HG03354 (cell line): ENCODE data around the gene HOXD1.

ENCODE experiments used
- ATAC-seq: cut with Tn5 transposase; IDR thresholded peaks from one replicate; pipeline ENCODE4 v1.9.1; 2021; ENCODE audit warnings: mild to moderate bottlenecking; ENCODE audit not compliant: unreplicated experiment, poor library complexity, severe bottlenecking

HOXD1 gene

GRCh38 chr2:176151442-176152287 is 36.8 kb upstream of the HOXD1 start, which contains the start of gene HOXD4:
HOXD4 (plus strand) TSS chr2:176151550; CDS start chr2:176151634, 84 bp downstream.
- ATAC-seq: no peak

DNA sequence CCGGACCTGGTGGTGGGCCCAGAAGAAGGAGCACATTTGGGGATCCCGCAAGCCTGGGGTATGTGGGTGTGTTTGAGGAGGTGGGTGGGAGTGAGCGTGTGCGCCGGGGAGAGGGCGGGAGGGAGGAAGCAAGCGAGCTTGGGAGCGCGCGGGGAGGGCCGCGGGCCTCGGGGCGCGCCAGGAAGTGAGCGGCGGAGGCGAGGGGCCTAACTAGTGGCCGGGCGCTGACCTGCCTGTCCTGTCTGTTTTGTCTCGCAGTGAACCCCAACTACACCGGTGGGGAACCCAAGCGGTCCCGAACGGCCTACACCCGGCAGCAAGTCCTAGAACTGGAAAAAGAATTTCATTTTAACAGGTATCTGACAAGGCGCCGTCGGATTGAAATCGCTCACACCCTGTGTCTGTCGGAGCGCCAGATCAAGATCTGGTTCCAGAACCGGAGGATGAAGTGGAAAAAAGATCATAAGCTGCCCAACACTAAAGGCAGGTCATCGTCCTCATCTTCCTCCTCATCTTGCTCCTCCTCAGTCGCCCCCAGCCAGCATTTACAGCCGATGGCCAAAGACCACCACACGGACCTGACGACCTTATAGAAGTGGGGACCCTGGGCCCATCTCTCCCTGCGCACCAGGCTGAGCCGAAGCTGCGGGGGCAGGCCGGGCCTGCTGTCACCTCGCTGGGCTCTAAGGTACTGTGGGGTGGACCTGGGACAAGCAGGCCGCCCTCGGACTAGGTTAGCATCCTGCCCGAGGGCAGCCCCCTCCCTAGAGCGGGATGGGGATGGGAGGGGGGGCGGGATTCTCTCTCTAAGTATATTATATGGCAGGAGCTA is 35.9 kb upstream of the HOXD1 start:
- no peak for ATAC-seq

DNA sequence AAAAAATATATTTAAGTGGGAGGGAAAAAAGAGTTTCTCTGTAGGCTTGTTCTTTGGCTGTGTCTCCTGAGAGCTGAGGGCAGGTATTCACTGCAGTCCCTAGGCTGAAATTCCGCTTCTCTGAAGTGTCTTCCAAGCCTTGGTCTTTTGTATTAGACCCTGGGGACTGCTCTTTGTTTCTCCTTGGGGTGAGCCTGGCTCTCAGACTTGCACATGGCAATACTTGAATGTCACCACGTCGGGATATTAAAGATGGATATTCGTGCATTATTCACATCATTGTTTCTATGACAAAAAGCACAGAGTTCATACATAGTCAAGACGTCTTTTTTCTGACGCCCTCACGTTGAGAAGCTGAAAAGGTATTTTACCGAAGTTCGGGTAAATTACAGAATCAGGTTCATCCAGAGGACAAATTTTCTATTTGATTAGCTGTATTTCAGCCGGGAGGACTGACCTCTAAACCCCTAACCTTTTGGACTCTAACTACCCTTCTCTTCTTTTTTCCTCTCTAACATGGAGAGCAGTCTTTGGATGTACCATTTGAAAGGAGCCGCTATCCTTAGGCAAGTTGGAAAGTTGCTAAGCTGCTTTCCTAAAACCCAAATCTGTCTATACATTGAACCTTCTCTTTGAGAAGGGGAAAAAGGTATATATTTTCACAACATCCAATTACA is 33.8 kb upstream of the HOXD1 start:
- ATAC-seq: no peak

DNA sequence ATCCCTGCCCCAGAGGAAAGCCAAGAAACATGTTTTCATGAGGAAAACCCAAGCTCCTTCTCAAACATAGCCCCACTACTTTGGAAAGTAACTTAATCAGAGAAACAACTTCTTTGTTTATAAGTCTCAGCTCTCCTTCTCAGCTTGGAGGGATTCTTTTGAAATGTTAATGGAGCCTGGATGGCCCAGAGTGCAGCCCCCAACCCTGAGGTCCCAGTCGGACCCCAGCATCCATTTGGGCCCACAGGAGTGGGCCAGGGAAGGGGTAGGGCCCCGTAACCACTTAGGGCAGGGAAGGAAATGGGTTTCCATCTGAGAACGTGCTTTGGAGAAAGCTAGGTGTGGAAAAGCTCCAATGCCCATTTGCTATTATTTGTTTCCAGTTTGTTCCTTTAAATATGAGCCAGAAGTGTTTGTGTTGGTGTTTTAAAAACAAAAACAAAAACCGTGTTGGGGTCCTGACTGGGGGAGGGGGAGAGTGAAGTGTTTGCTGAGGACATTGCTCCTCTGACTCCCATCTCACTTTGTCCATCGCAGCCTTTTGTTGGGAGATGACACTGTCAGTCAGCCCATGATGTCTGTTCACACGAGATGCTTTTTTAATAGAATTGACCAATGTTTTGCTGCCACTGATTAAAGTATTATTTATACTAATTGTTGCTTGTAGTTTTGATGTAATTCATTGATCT is 33.0 kb upstream of the HOXD1 start:
- ATAC-seq: no peak

DNA sequence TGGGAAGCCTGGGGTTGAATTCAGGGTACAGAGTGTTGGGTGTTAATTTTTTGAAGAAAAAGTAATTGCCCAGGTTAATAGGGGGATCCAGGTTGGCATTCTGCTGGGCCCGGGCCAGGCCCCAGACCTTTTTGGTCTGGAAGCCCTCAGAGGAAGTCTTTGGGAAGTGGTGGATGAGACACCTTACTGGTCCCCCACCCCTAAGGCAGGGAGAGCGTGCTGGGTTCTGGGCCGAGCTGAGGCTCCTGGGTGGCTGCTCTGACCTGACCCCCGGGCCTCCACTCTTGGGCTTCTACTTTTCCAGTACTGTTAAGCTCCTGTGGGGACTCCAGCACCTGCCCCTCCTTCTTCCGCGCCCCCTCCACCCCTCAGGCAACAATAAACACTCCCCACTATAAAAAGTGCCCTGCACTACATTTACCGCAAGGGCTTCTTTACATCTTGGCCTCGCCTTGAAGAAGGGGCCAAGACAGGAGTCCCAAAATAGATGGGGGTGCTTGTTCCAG is 32.1 kb upstream of the HOXD1 start:
- no peak for ATAC-seq

- ATAC-seq: no peak
These were observed 31.5 kb upstream of the HOXD1 start, which contains the start of gene HOXD3 for GRCh38 chr2:176156807-176157498. HOXD3 (plus strand) TSS chr2:176157307; CDS start chr2:176169115, 11,808 bp downstream.

DNA sequence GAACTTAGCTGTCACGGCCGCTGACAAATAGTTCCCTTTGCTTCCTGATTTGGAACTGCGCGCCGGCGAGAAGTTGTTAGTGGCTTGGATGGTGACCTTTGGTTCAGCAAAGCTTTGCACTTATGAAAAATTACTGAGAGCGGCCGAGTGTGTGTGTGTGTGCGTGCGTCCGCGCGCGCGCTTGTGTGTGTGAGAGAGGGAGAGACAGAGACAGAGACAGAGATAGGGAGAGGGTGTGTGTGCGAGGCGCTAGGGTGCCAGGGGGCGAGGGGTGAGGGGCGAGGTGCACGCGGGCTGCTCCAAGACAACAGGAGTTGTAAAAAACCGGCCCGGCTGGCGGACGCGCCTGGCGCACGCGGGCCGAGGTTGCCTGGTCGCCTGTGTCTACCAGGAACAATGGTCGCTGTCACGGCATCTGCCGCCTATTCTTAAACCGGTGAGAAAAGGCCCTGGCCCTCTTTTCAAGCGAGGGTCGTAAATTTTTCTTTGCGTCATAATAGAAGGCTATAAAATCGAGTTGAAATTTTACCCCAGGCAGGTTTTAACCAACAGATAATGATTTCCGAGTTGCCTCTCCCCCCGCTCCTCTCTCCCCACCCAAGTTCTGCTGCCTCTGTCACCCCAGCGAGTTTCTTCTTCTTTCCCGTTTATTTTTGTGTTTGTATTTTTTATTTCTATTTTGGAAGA is 30.8 kb upstream of the HOXD1 start:
- ATAC-seq: no peak

DNA sequence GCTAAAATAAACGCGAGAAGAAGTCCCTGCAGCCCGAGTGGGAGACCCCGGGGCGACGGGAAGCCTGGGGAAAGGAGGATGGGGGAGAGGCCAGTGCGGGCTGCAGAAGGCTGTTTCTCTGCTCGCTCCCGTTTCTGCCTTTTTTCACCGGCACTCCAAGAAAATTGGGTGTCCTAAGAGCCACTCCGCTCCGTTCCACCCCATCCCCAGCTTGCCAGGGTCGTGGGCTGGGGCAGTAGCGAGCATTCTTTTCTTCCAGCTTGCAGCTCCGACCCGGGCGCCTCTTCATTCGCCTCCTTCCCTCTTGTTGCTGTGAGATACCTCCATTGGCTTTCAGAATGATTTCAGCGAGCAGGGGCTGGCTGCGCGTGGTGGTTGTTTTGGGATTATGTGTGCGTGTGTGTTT is 30.3 kb upstream of the HOXD1 start:
- ATAC-seq: no peak

GRCh38 chr2:176158855-176159662 is 29.4 kb upstream of the HOXD1 start:
- ATAC-seq: no peak

DNA sequence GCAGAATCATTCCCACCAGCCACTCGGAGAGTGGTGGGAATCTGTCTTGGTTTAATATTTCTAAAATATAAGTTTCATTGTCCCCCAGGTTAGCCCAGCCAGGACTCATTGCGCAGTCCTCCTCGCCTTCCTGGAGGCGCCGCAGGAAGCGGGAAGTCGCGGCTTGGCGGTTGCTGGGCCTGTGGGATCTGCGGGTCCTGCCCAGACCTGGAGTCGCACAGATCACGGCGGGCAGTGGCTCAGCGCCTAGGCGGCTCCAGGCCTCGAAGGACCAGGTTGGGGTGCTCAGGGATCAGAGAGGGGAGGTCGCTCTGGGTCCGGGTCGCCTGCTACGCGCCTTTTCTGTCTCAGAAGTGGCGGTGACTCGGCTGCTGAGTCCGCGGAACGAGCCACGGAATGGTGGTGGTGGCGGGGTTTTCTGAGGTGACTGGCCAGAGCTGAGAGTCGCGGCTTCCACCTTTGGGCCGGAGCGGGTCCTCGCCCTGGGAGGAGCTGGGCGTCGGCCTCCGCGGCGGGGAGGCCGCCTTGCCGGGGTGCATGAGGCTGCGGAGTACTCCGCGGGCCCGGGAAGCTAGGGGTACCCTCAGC is 28.7 kb upstream of the HOXD1 start:
- no peak for ATAC-seq

DNA sequence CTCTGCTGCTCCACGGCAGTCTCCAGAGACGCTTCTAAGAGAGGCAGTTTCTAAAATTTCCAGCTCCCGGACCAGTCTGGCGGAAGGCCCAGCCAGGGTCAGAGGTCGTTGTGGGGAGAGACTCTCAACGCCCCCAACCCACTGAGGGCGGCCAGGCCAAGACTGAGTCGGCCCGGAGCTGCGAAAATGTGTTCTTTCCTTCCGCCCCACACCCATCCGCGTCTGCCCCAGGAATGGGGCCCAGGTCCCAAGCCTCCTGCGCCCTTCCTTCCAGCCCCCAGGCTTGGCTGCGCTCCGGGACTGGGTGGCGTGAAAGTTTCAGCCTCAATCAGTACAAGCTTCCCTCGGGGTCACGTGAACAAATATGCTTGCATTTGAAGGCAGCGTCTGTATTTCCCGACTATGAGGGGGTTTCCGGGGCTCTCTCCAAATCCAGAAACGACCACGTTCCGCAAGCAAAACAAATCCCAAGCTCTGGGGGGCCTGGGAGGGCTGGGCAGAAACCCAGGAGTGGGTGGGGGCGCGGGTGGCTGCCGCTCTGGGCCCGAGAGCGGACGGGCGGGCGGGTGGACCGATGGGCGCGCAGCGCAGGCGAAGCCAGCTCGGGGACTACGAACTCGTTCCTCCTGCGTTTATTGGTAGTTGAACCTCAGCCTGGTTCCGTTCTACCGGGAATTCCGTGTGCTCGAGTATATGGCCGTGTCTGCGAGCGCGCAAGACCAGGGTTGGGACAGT is 28.1 kb upstream of the HOXD1 start:
- no peak for ATAC-seq

GRCh38 chr2:176160986-176161824 is 27.3 kb upstream of the HOXD1 start:
- ATAC-seq: no peak

DNA sequence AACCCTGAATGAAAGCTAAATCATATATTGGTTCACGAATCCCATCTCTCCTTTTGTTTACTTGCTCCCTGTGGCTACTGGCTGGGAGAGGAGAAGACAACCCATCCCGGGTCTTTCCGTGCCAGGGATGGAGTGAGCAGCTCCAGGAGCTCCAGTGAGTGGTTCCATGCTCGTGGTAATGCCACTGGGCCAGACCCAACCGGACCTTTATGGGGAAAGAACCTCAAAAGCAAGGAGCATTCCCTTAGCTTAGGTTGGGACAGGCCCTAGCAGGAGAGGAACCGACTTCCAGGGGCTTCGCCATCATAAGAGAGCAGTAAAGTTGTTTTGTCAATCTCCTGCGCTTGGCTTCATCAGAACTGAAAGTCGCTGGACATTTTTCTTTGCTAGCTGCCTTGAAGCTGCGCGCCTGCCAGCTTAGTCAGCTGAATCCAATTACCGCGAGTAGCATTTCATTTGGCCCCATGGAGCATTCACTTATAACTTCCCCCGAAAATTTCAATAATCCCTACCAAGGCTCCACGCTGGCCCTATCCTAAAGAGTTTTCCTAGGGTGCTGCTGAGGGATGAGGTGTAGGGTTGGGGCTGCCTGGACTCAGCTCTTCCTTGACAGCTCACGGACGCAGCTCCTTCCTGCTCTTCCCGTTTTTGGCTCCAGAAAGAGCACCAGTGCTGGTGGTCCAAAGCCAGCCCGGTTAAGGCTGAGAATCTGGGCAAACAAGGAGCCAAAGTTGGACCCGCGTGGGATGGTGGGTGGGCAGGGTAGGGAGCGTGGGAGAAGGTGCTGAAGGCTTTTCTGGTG is 26.4 kb upstream of the HOXD1 start:
- ATAC-seq: no peak

DNA sequence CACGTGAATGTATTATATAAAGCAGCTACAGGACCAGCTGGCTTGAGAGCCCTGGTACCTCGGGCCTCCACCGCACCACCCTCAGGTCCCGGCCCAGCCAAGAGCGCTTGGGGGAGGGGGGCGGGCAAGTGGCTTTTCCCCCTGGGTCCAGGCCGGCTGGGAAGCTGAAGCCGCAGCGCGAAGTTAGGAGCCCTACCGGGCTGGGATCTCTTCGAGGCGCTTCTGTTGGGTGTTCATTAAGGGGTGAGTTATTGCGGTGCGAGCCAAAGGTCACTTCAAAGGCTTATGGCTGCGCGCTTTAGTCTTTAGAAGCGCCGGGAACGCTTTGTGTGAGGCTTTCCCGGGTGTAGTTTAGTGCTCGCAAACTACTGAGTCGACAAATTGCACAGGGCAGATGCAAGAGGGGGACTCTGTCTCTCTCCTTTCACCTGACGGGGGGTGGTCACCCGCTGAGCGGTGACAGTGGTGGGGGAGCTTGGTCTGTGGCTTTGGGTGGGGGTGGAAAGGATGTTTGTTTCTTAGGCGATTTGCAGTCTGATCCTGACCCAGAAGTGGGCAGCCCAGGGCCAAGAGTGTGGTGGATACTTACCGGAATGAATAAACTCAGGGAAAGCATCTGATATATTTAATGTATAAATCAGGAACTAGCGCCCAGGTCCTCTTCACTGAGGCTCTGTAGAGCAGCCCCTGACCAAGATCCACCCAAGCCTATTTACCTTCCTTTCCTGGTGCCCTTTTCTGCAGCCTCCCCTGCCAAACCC is 25.4 kb upstream of the HOXD1 start:
- no peak for ATAC-seq
